Body of pancreas (tissue), 4 donors: Measurements from ENCODE around the gene GAD2. TPM values are rescaled to one million over a fixed set of nuclear protein-coding genes. Genes with fewer than 3 reads are reported as not detected.

Experiments used
- ATAC-seq: fragments of 150-250 bp; one replicate; pipeline ENCODE4 v1.9.1; 2016
- DNase-seq, 4 donors: peaks; one replicate each; pipeline ENCODE4 v3.0.0-alpha.2; 2019
- H3K27ac ChIP-seq, 4 donors: fragments of 200-600 bp; sonication (generic); 1 replicate in 3 of 4; 2 replicates in 1 of 4; pipeline versions ENCODE4 v1.5.1 to v1.6.1; 2016 to 2019; ENCODE audit warnings: mild to moderate bottlenecking in 1 of 4, mixed read lengths in 1 of 4, moderate library complexity in 1 of 4
- H3K27me3 ChIP-seq, 2 donors: fragments of 200-600 bp; sonication (generic); one replicate each; pipeline ENCODE4 v1.6.0; 2016; ENCODE audit warnings: mild to moderate bottlenecking in 1 of 2
- H3K36me3 ChIP-seq, 2 donors: fragments of 200-600 bp; sonication (generic); replicated peaks in 1 of 2; 2 replicates each; pipeline ENCODE4 v1.5.1; 2016; ENCODE audit warnings: low read depth in 2 of 2; ENCODE audit not compliant: insufficient read depth in 1 of 2
- H3K4me1 ChIP-seq: fragments of 200-600 bp; sonication (generic); one replicate; pipeline ENCODE4 v1.6.0; 2016
- H3K4me3 ChIP-seq, 2 donors: fragments of 200-600 bp; sonication (generic); 1 replicate in 1 of 2; 2 replicates in 1 of 2; pipeline ENCODE4 v1.5.1; 2016 to 2019
- H3K9me3 ChIP-seq, 3 donors: fragments of 200-600 bp; sonication (generic); 1 replicate in 2 of 3; 2 replicates in 1 of 3; pipeline ENCODE4 v1.5.1; 2016
- CTCF ChIP-seq, 7 experiments: fragments of 450-650 bp in 4 of 7; fragments of 200-600 bp in 3 of 7; sonication (generic) in 3 of 7; IDR thresholded peaks; one replicate each; pipeline ENCODE4 v1.5.1; 2016 to 2019; ENCODE audit warnings: antibody characterized with exemption in 7 of 7
- POLR2A ChIP-seq, 3 donors: fragments of 450-650 bp; IDR thresholded peaks; one replicate each; pipeline ENCODE4 v1.6.1; 2016; ENCODE audit warnings: antibody characterized with exemption in 3 of 3, mild to moderate bottlenecking in 2 of 3
- WGBS, 2 donors: methylation state at CpG; one replicate each; pipeline ENCODE4 v1.1.5; 2017; 5-methylcytosine and 5-hydroxymethylcytosine counted together
- intact Hi-C: fragments of 100-400 bp; cut with DNase I; formaldehyde crosslinking; loops from one replicate; pipeline ENCODE4 v1.15.1; 2023
- total RNA-seq, 2 donors: library from RNA; depleted of rRNA; stranded (reverse); fragments of >200 nt; gene quantifications; one replicate each; pipeline ENCODE4 v1.1.0, GENCODE V29; 2016

The GAD2 gene
- total RNA-seq, 2 donors from 2014 or later = 4.3 to 11.7 TPM

GRCh38 chr10:26269754-26270153 is 53.2 kb downstream of the GAD2 start:
- WGBS, 2 donors = 25 to 43% methylated on average over 8 of the region's 8 CpGs
- Histone ChIP-seq H3K4me1 (peaks cover 7% of the 10 kb centered on the region), H3K27me3 (no peaks in the 10 kb centered on the region), H3K27ac (no peak overlapping the region), H3K4me3 (no peak overlapping the region), H3K9me3 (no peaks in the 10 kb centered on the region), H3K36me3 (no peaks in the 10 kb centered on the region)
- DNase-seq (no peak), ATAC-seq (no peak)
- intact Hi-C loops = no loop called here
- TF ChIP-seq CTCF (IDR thresholded peaks at IDR 0.05) (peak in 1 of 7 experiments; percentile 15), POLR2A (IDR thresholded peaks at IDR 0.05) (no peak)

- intact Hi-C loops = no loop called here
- ATAC-seq = no peak
- TF ChIP-seq CTCF (IDR thresholded peaks at IDR 0.05) = no peak
- no peak for TF ChIP-seq POLR2A (IDR thresholded peaks at IDR 0.05)
- H3K9me3 ChIP-seq = no peaks in the 10 kb centered on the region
- H3K27ac ChIP-seq = no peak overlapping the region
- H3K4me1 ChIP-seq = no peaks in the 10 kb centered on the region
- H3K4me3 ChIP-seq = no peak overlapping the region
- H3K36me3 ChIP-seq = no peaks in the 10 kb centered on the region
- DNase-seq = peak; percentile 12 to 50 (median 28)
- 60 to 75% methylated on average over 4 to 5 of the region's 5 CpGs for WGBS, 2 donors
- no peaks in the 10 kb centered on the region for H3K27me3 ChIP-seq
Measured at GRCh38 chr10:26274391-26274790, 57.8 kb downstream of the GAD2 start.

GRCh38 chr10:26278295-26278694 is 61.7 kb downstream of the GAD2 start:
- TF ChIP-seq POLR2A (IDR thresholded peaks at IDR 0.05) = no peak
- no peak for TF ChIP-seq CTCF (IDR thresholded peaks at IDR 0.05)
- H3K27ac ChIP-seq = no peak overlapping the region
- intact Hi-C loops = no loop called here
- H3K9me3 ChIP-seq = no peaks in the 10 kb centered on the region
- no peak overlapping the region for H3K4me3 ChIP-seq
- H3K4me1 ChIP-seq = no peaks in the 10 kb centered on the region
- WGBS, 2 donors = 73 to 75% methylated on average over 3 of the region's 3 CpGs
- H3K36me3 ChIP-seq = no peaks in the 10 kb centered on the region
- no peak for ATAC-seq
- H3K27me3 ChIP-seq = no peaks in the 10 kb centered on the region
- no peak for DNase-seq

- no peak overlapping the region for H3K27ac ChIP-seq
- ATAC-seq (no peak), DNase-seq (no peak)
- H3K36me3 ChIP-seq = no peaks in the 10 kb centered on the region
- H3K9me3 ChIP-seq = no peaks in the 10 kb centered on the region
- WGBS, 2 donors = 47 to 50% methylated on average over 4 of the region's 4 CpGs
- TF ChIP-seq POLR2A (IDR thresholded peaks at IDR 0.05) (no peak), CTCF (IDR thresholded peaks at IDR 0.05) (no peak)
- H3K4me1 ChIP-seq = no peaks in the 10 kb centered on the region
- intact Hi-C loops = no loop called here
- H3K4me3 ChIP-seq = no peak overlapping the region
- H3K27me3 ChIP-seq = no peaks in the 10 kb centered on the region
Measured at GRCh38 chr10:26290236-26290635, 73.7 kb downstream of the GAD2 start.

- H3K4me3 ChIP-seq = no peak overlapping the region
- no peaks in the 10 kb centered on the region for H3K4me1 ChIP-seq
- no peaks in the 10 kb centered on the region for H3K36me3 ChIP-seq
- no peaks in the 10 kb centered on the region for H3K27me3 ChIP-seq
- ATAC-seq (no peak), DNase-seq (no peak)
- no peak overlapping the region for H3K27ac ChIP-seq
- WGBS, 2 donors = 53 to 54% methylated on average over 13 of the region's 13 CpGs
- H3K9me3 ChIP-seq = no peaks in the 10 kb centered on the region
- intact Hi-C loops = no loop called here
- TF ChIP-seq CTCF (IDR thresholded peaks at IDR 0.05) (no peak), POLR2A (IDR thresholded peaks at IDR 0.05) (no peak)
Measured at GRCh38 chr10:26291721-26292480, 75.3 kb downstream of the GAD2 start.
